ENCODE measurements around the gene TIMP3. TPM values are rescaled to one million over a fixed set of nuclear protein-coding genes. Genes with fewer than 3 reads are reported as not detected.

The TIMP3 gene
- polyA plus RNA-seq, 6 donors from 2014 or later, result 0.10 to 0.86 (median 0.35) TPM; not detected in 1

DNA sequence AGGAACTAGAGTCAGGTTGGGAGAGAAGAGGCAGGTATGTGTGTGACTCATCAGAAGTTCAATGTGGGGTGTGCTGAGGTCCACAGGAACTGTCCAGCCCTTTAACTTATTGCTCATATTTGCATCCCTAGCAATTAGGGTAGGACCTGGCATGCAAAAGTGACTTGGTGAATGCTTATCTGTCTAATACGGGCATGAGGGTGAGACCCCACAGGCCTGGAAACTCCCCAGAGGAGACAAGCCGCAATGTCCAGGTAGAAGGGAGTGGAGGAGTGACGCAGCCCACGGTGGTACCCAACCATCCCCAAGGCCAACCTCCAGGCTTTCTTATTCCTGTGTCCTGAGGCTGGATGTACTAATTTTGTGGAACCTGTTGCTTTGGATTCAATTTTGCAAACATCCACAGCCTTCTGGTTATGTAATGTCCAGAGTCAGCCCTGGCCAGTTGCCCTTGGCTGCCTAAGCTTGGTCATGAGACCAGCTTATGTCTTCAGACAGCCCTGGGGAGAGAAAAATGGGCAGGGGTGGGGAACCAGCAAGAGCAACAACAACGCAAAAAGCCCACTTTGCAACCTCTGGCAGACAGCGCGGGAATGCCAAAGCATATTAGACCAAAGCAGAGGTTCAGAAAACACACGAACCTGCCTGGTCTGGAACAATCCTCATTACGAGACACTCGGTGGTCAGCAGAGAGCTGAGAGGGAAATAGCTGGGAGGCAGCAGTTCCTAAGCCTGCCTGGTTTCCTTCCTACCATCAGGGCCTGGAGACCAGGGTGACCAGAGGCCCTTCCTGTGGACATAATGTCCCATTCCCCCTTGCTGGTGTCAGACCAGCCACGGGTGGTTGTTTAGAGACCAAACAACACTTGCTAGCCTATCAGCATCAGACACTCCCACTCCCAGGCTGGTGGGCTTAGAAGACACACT lies 49.3 kb downstream of the TIMP3 start:
- H3K27ac Mint-ChIP-seq, result no peak overlapping the region

DNA sequence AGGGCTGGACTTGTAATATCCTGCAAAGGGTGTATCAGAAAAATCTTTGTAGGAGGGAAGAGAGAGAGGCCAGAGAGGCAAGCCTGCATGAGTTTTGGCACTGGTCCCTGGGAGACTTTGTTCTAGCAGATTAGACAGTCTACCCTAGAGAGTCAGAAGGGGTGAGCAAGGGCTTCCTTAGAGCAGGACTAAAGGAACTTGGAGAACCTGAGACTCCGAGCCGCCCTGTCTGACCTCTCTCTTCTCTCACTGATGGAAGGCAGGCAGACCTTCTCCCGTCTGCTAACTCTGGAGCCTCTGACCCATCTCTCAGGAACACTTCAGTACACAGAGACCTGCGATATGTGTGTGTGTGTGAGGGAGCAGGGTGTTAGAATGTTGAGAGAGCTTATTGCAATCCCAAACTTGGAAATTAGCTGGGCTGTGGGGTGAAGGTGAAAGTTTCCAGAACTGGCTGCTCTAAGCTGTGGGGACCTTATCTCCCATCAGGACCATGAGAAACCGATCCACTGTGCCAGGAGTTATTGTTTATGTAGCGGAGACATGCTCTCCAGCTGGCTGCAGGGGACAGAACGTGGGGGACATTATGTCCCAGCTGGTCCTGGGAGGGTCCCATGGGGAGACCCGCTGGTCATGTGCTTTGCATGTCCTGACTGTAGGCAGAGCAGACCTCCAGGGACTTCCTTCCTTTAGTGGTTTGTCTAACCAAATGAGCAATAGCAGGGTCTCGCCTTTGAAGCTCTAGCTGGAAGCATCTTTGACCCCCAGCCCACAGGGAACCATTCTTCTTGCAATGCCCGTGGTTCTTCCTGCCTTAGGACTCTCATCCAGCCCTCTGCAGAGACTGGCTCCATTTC lies 51.1 kb downstream of the TIMP3 start:
- peaks cover 0 to 4% (median 2%) of the 10 kb centered on the region in 3 donors for H3K4me1 Mint-ChIP-seq
- H3K27me3 Mint-ChIP-seq, result peaks cover 0 to 16% (median 4%) of the 10 kb centered on the region in 3 donors
- no peak for DNase-seq
- ATAC-seq (ENCODE audit: low read depth in 2 of 2), result no peak
- H3K27ac Mint-ChIP-seq, result no peak overlapping the region
- no peaks in the 10 kb centered on the region for H3K9me3 Mint-ChIP-seq
- H3K4me3 Mint-ChIP-seq, result no peak overlapping the region
- peaks cover 0 to 4% of the 10 kb centered on the region in 2 donors for H3K36me3 Mint-ChIP-seq

More for the DNA sequence above, 49.3 kb downstream of the TIMP3 start:
- ATAC-seq (ENCODE audit: low read depth in 2 of 2) (no peak), DNase-seq (no peak)
- Mint-ChIP-seq H3K4me3 (no peak overlapping the region), H3K9me3 (no peaks in the 10 kb centered on the region), H3K27me3 (peaks cover 0 to 11% (median 4%) of the 10 kb centered on the region in 3 donors), H3K4me1 (peaks cover 0 to 4% (median 2%) of the 10 kb centered on the region in 3 donors), H3K36me3 (peaks cover 0 to 6% of the 10 kb centered on the region in 2 donors)

DNA sequence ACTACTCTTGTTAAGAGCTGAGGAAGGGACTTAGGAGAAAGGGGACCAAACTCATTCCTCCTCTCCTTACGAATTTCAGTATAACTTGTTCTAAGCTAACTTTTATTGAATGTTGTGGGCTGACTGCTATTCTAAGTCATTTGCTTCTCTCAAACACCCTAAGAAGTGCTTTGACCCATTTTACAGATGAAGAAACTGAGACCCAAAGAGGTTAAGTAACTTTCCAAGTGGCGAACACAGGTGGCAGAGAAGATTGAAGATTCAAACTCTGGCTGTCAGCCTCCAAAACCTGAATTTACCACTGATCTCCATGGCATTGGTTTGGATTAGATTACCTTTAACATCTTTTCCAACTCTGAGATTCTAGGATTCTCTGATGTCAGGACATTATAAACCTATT lies 52.2 kb downstream of the TIMP3 start:
- peaks cover 0 to 9% of the 10 kb centered on the region in 2 donors for H3K36me3 Mint-ChIP-seq
- no peaks in the 10 kb centered on the region for H3K9me3 Mint-ChIP-seq
- H3K27ac Mint-ChIP-seq, result no peak overlapping the region
- peaks cover 0 to 4% (median 2%) of the 10 kb centered on the region in 3 donors for H3K4me1 Mint-ChIP-seq
- ATAC-seq (ENCODE audit: low read depth in 2 of 2) (no peak), DNase-seq (no peak)
- H3K27me3 Mint-ChIP-seq, result peaks cover 4 to 13% (median 5%) of the 10 kb centered on the region in 3 donors
- no peak overlapping the region for H3K4me3 Mint-ChIP-seq

DNA sequence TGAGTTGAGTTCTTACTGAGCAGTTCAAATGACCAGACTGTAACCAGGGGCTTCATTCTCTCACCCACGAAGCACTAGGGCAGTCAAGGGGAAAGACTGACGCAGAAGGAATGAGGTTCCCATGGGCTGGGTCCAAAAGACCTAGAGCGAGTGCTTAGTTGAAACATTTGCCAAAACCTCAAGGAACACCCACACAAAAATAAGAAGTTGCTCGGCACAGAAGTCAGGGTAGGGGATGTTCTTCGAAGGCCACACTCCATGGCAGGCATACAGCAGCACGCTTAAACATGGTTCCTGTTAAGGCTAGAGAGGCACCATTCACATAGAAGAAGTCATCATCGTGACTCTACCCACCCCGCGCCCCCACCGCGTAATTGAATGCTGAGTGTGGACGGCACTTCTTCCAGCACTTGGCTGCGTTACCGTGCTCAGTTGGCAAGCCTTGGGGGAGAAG lies 52.9 kb downstream of the TIMP3 start:
- Mint-ChIP-seq H3K36me3 (peaks cover 0 to 9% of the 10 kb centered on the region in 2 donors), H3K4me1 (peaks cover 0 to 4% (median 2%) of the 10 kb centered on the region in 3 donors), H3K4me3 (no peak overlapping the region), H3K9me3 (no peaks in the 10 kb centered on the region), H3K27me3 (peaks cover 4 to 6% (median 5%) of the 10 kb centered on the region in 3 donors), H3K27ac (no peak overlapping the region)
- DNase-seq, result no peak
- ATAC-seq (ENCODE audit: low read depth in 2 of 2), result no peak

DNA sequence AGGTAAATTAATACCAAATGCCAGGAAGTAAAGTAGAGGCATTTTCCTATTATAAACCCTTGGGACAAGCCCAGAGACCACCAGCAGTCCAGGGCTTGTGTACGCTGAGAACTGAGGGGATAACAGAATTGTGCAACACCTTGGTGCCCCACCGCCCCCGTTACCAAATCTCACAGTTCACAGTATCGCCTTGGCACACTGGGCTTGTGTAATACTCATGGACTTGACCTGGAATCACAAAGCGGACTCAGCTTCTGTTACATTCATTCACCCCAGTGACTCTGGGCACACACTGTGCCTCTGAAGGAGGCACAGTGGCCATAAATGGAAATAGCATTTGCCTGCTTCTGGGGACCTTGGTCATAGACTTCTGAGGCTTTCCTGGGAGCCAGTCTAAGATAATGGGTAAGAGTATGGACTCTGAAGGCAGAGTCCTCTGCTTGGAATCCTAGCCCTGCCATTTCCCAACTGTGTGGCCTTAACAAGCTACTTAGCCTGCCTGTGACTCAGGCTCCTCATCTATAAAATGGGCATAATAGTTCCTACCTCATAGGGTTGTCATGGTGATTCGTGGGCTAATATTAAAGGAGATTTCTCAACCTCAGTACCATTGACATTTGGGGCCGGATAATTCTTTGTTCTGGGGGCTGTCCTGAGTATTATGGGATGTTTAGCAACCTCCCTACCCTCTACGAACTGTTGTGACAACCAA lies 53.7 kb downstream of the TIMP3 start:
- DNase-seq, result no peak
- H3K4me3 Mint-ChIP-seq, result no peak overlapping the region
- no peak for ATAC-seq (ENCODE audit: low read depth in 2 of 2)
- peaks cover 0 to 4% (median 2%) of the 10 kb centered on the region in 3 donors for H3K4me1 Mint-ChIP-seq
- peaks cover 0 to 9% of the 10 kb centered on the region in 2 donors for H3K36me3 Mint-ChIP-seq
- no peaks in the 10 kb centered on the region for H3K9me3 Mint-ChIP-seq
- H3K27ac Mint-ChIP-seq, result no peak overlapping the region
- H3K27me3 Mint-ChIP-seq, result peaks cover 4 to 6% (median 5%) of the 10 kb centered on the region in 3 donors

DNA sequence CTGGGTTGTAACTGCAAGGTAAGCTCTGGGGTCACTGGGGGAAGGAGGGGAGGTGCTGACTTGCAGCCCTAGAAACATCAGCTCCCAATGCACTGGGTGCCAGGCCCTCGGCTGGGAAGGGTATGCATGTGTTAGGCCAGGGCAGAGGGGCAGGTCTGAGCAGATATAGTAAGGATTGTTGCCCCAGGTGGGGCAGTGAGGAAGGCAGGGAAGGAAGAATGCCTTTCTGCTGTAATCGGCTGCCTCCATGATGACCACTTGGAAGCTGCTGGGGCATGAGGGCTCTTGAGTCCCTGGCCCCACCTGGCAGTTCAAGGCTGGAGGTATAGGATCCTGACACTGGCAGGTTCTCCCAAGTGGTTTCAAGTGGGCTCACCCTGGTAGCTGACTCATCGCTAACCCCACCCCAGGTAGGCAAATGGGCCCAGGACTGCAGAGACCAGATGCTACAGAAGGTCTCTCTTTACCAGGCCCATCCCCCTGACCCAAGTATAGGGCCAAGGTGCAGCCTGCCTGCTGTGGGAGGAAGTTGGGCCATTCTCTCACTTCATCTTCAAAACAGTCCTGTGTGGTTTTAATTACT lies 56.7 kb downstream of the TIMP3 start:
- no peaks in the 10 kb centered on the region for H3K4me1 Mint-ChIP-seq
- no peaks in the 10 kb centered on the region for H3K9me3 Mint-ChIP-seq
- DNase-seq (no peak), ATAC-seq (ENCODE audit: low read depth in 2 of 2) (no peak)
- H3K4me3 Mint-ChIP-seq, result no peak overlapping the region
- no peak overlapping the region for H3K27ac Mint-ChIP-seq
- H3K36me3 Mint-ChIP-seq, result peaks cover 0 to 20% of the 10 kb centered on the region in 2 donors
- peaks cover 2 to 6% (median 5%) of the 10 kb centered on the region in 3 donors for H3K27me3 Mint-ChIP-seq

DNA sequence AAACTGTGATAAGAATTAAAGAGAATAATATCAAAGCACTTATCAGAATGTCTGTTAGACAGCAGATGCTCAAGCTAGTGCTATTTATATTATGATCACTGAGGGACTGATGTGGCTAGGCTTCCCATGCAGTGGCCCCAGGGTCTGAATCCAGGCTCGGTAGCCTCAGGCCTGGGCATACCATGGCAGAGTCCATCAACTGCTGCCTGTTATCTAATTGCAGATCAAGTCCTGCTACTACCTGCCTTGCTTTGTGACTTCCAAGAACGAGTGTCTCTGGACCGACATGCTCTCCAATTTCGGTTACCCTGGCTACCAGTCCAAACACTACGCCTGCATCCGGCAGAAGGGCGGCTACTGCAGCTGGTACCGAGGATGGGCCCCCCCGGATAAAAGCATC lies 57.5 kb downstream of the TIMP3 start:
- no peak overlapping the region for H3K27ac Mint-ChIP-seq
- H3K27me3 Mint-ChIP-seq, result peaks cover 0 to 6% (median 5%) of the 10 kb centered on the region in 3 donors
- no peak overlapping the region for H3K4me3 Mint-ChIP-seq
- no peaks in the 10 kb centered on the region for H3K9me3 Mint-ChIP-seq
- no peak for ATAC-seq (ENCODE audit: low read depth in 2 of 2)
- H3K36me3 Mint-ChIP-seq, result peaks cover 0 to 22% of the 10 kb centered on the region in 2 donors
- no peaks in the 10 kb centered on the region for H3K4me1 Mint-ChIP-seq
- DNase-seq, result no peak

DNA sequence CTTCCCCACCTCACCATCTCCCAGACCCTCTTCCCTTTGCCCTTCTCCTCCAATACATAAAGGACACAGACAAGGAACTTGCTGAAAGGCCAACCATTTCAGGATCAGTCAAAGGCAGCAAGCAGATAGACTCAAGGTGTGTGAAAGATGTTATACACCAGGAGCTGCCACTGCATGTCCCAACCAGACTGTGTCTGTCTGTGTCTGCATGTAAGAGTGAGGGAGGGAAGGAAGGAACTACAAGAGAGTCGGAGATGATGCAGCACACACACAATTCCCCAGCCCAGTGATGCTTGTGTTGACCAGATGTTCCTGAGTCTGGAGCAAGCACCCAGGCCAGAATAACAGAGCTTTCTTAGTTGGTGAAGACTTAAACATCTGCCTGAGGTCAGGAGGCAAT lies 58.2 kb downstream of the TIMP3 start:
- Mint-ChIP-seq H3K36me3 (peaks cover 0 to 28% of the 10 kb centered on the region in 2 donors), H3K27ac (no peak overlapping the region), H3K4me1 (no peaks in the 10 kb centered on the region), H3K27me3 (peaks cover 0 to 6% (median 5%) of the 10 kb centered on the region in 3 donors), H3K9me3 (no peaks in the 10 kb centered on the region), H3K4me3 (no peak overlapping the region)
- DNase-seq, result no peak
- ATAC-seq (ENCODE audit: low read depth in 2 of 2), result no peak

DNA sequence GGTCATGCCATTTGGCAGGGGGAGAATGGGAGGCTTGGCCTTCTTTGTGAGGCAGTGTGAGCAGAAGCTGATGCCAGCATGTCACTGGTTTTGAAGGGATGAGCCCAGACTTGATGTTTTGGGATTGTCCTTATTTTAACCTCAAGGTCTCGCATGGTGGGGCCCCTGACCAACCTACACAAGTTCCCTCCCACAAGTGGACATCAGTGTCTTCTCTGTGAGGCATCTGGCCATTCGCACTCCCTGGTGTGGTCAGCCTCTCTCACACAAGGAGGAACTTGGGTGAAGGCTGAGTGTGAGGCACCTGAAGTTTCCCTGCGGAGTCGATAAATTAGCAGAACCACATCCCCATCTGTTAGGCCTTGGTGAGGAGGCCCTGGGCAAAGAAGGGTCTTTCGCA lies 59.8 kb downstream of the TIMP3 start:
- DNase-seq (no peak), ATAC-seq (ENCODE audit: low read depth in 2 of 2) (no peak)
- H3K27me3 Mint-ChIP-seq, result peaks cover 0 to 5% (median 0%) of the 10 kb centered on the region in 3 donors
- H3K4me3 Mint-ChIP-seq, result no peak overlapping the region
- no peaks in the 10 kb centered on the region for H3K4me1 Mint-ChIP-seq
- no peaks in the 10 kb centered on the region for H3K9me3 Mint-ChIP-seq
- H3K36me3 Mint-ChIP-seq, result peaks cover 8 to 30% of the 10 kb centered on the region in 2 donors
- H3K27ac Mint-ChIP-seq, result no peak overlapping the region

DNA sequence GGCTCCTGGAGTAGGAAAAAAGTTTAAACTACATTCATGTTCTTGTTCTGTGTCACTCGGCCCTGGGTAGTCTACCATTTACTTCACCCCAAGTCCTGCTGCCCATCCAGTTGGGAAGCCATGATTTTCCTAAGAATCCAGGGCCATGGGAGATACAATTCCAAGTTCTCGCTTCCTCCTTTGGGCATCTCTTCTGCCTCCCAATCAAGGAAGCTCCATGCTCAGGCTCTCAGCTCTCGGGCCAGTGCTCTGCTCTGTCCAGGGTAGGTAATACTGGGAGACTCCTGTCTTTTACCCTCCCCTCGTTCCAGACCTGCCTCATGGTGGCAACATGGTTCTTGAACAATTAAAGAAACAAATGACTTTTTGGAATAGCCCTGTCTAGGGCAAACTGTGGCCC lies 60.6 kb downstream of the TIMP3 start:
- ATAC-seq (ENCODE audit: low read depth in 2 of 2), result no peak
- Mint-ChIP-seq H3K27me3 (peaks cover 0 to 5% (median under 1%) of the 10 kb centered on the region in 3 donors), H3K4me3 (no peak overlapping the region), H3K36me3 (peaks cover 9 to 26% of the 10 kb centered on the region in 2 donors), H3K4me1 (no peaks in the 10 kb centered on the region), H3K27ac (no peak overlapping the region), H3K9me3 (no peaks in the 10 kb centered on the region)
- DNase-seq, result no peak

DNA sequence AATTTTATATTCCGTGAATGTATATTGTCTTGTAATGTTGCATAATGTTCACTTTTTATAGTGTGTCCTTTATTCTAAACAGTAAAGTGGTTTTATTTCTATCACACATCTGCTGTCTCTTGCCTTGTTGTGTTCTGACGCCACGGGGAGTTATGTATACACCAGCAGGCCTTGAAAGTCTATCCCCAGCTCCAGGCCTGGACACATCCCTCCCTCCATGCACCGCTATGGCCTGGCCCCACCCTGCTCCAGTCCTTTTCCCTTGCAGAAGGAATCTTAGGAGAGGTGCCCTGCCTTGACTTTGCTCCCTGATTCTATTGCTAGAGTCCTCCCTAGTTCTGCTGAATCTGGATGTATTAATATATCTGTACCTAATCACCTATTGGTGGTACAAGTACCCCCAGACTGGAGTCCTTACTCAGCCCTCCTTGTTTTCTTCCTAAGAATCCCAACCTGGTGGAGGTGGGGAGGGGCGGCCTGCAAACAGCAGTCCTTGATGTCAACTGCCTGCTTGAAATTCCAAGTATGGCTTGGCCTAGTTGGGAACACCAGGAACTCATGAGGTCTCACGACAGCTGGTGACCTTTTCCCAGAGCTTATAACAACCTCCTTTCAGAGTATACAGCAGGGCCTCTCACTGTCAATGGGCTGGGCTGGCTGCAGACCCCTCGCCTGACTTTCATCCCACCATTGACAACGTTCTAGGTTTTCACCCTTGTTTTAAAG lies 61.6 kb downstream of the TIMP3 start:
- H3K36me3 Mint-ChIP-seq, result peaks cover 18 to 22% of the 10 kb centered on the region in 2 donors
- no peak overlapping the region for H3K27ac Mint-ChIP-seq
- H3K4me3 Mint-ChIP-seq, result no peak overlapping the region
- no peak for DNase-seq
- H3K9me3 Mint-ChIP-seq, result no peaks in the 10 kb centered on the region
- no peak for ATAC-seq (ENCODE audit: low read depth in 2 of 2)
- no peaks in the 10 kb centered on the region for H3K4me1 Mint-ChIP-seq
- H3K27me3 Mint-ChIP-seq, result peaks cover 0 to 3% (median under 1%) of the 10 kb centered on the region in 3 donors

DNA sequence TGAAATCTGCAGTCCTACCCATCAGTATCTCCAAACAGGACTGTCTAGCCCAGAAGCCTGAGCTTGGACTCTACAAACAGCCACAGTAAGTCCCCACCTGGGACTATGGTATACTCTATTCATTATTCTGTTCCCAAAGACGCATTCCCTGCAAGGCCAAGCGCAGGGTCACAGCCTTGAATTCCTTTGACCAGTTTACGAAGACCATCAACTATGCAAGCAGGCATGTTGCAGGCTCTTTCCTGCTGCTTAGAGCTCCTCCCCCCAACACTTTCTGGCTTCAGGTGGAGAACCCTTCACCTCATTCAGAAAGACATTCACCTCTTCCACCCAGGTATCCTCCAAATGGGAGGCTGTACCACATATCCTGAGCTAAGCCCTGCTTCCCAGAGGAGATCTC lies 62.5 kb downstream of the TIMP3 start:
- H3K36me3 Mint-ChIP-seq, result peaks cover 18 to 21% of the 10 kb centered on the region in 2 donors
- H3K9me3 Mint-ChIP-seq, result no peaks in the 10 kb centered on the region
- DNase-seq, result no peak
- ATAC-seq (ENCODE audit: low read depth in 2 of 2), result no peak
- no peaks in the 10 kb centered on the region for H3K4me1 Mint-ChIP-seq
- no peak overlapping the region for H3K27ac Mint-ChIP-seq
- H3K4me3 Mint-ChIP-seq, result no peak overlapping the region
- peaks cover 0 to 3% (median 0%) of the 10 kb centered on the region in 3 donors for H3K27me3 Mint-ChIP-seq
